Measurements from ENCODE around the gene WDR55.
"Not testable (repeated sequence)": the region's sequence is repeated elsewhere in the genome, so short reads cannot be mapped to it uniquely, and the experiment has no call there.

The WDR55 gene

DNA sequence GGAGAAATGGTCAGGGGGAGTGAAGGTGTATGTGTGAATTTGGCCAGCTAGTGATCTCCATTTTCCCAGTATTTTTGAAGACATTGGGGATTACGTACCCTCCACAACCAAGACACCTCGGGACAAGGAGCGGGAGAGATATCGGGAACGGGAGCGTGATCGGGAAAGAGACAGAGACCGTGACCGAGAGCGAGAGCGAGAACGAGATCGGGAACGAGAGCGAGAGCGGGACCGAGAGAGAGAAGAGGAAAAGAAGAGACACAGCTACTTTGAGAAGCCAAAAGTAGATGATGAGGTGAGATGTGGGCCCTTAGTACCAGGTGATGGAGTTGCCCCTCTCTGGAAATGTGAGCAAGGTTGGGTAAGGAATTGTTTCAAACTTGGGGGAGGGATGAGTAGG lies 5.8 kb upstream of the WDR55 start:
- H3K4me3 ChIP-seq (ENCODE audit: low read length), result no peak overlapping the region
- no peak for DNase-seq (ENCODE audit: low read depth)
- TF ChIP-seq, protein P1, sequence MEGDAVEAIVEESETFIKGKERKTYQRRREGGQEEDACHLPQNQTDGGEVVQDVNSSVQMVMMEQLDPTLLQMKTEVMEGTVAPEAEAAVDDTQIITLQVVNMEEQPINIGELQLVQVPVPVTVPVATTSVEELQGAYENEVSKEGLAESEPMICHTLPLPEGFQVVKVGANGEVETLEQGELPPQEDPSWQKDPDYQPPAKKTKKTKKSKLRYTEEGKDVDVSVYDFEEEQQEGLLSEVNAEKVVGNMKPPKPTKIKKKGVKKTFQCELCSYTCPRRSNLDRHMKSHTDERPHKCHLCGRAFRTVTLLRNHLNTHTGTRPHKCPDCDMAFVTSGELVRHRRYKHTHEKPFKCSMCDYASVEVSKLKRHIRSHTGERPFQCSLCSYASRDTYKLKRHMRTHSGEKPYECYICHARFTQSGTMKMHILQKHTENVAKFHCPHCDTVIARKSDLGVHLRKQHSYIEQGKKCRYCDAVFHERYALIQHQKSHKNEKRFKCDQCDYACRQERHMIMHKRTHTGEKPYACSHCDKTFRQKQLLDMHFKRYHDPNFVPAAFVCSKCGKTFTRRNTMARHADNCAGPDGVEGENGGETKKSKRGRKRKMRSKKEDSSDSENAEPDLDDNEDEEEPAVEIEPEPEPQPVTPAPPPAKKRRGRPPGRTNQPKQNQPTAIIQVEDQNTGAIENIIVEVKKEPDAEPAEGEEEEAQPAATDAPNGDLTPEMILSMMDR (IDR thresholded peaks at IDR 0.05; ENCODE audit: insufficient read depth, low read depth, low read length, missing control alignments), result no peak

DNA sequence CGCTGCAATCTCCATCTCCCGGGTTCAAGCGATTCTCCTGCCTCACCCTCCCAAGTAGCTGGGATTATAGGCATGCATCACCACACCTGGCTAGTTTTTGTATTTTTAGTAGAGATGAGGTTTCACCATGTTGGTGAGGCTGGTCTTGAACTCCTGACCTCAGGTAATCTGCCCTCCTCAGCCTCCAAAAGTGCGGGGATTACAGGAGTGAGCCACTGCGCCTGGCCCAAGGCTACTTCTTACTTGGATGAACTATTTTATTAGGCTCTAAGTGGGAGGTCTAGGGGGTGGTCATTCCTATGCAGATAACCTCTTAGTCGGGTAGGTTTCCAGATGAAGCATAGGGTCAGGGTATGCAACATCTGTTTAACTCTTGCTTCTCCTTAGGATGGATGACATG lies 4.3 kb upstream of the WDR55 start:
- H3K4me3 ChIP-seq (ENCODE audit: low read length); DNase-seq (ENCODE audit: low read depth): not testable (repeated sequence)

DNA sequence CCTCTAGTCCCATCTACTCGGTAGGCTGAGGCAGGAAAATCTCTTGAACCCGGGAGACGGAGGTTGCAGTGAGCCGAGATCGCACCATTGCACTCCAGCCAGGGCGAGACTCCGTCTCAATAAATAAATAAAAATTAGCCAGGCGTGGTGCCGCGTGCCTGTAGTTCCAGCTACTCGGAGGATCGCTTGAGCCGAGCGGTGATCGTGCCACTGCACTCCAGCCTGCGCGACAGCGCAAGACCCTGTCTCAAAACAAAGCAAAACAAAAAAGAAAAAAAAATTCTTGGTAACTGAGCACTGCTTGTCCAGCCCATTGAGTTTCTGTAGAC lies 710 bp upstream of the WDR55 start:
- TF ChIP-seq, protein P1 (IDR thresholded peaks at IDR 0.05; ENCODE audit: insufficient read depth, low read depth, low read length, missing control alignments), result no peak
- H3K4me3 ChIP-seq (ENCODE audit: low read length), result peak overlapping the region; percentile 96

DNA sequence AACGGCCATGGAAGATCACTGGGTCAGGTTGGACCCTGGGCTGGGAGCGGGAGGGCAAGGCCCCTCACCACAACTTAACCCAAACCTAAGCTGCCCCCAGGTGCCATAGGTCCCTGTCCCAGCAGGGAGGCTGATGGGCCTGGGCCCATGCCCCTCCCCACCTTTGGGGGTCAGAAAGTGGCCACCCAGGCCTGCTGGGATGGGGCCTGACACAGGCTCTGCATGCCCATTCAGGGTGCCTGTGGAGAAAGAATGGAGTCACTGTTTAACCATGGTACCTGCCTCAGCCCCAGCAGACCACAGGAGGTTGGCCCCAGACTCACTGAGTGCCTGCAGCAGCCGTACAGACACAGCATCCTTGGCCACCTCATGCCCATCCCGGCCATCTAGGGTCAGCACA lies 6.3 kb downstream of the WDR55 start:
- H3K4me3 ChIP-seq (ENCODE audit: low read length); DNase-seq (ENCODE audit: low read depth): not testable (repeated sequence)

More for the DNA sequence above, 710 bp upstream of the WDR55 start:
- no peak for DNase-seq (ENCODE audit: low read depth)

DNA sequence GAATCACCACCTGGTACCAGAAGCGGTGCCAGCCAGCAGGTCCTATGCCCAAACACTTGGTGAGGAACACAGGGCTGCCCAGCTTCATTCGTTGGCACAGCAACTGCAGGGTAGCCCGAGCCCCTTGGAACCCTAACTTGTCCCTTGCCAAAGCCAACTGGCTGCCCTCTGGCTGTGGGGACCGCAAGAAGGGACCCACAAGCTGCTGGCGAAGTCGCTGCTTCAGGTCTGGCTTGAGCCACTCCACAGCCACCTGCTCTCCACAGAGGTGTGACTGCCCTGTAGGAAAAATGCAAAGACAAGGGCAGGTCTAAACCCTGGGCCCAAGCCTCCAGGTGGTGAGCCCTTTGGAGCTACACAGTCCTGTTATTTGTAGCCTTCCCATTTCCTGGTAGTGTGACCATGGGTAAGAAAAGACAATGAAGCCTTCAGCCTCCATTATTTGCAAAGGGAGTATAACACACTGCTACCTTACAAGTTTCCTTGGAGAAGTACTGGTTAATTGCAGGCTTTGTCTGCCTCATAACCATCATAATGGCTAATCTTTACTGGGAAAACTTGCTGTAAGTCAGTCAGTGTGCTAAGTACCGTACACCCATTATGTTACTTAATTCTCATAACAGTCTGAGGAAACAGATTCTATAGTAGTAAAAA lies 6.9 kb downstream of the WDR55 start:
- no peak for DNase-seq (ENCODE audit: low read depth)
- TF ChIP-seq, protein P1 (IDR thresholded peaks at IDR 0.05; ENCODE audit: insufficient read depth, low read depth, low read length, missing control alignments), result no peak

DNA sequence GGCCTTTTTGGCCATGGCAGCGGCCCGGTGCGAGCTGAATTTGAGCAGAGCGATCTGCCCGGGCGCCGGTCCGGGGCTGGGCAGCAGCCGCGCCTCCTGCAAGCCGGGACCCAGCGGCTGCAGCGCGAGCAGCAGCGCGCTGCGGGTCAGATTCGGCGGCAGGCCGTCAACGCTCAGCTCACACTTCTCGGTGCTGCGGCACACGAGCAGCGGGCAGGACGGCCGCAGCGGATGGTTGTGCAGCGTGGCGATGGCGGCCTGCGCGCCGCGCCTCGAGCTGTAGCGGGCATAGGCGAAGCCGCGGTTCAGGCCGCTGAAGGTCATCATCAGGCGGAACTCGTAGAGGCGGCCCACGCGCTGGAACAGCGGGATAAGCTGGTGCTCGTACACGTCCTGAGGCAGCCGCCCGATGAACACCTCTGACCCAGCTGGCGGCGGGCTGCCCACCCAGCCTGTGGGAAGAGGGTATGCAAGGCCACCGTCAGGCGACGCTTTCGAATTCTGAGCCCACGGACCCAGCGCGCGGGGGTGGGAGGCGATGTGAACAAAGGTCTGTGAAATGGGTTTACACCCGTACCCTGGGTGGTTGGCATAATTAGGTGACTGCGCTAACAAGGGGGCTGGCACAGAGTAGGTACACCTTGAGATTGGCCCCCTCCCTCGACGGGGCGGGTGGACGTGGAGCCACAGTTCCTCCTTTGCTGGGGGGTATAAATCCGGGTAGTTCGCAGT lies 7.9 kb downstream of the WDR55 start:
- TF ChIP-seq, protein P1 (IDR thresholded peaks at IDR 0.05; ENCODE audit: insufficient read depth, low read depth, low read length, missing control alignments), result no peak
- DNase-seq (ENCODE audit: low read depth), result no peak
- H3K4me3 ChIP-seq (ENCODE audit: low read length), result no peak overlapping the region

More for the DNA sequence above, 6.9 kb downstream of the WDR55 start:
- H3K4me3 ChIP-seq (ENCODE audit: low read length), result no peak overlapping the region

DNA sequence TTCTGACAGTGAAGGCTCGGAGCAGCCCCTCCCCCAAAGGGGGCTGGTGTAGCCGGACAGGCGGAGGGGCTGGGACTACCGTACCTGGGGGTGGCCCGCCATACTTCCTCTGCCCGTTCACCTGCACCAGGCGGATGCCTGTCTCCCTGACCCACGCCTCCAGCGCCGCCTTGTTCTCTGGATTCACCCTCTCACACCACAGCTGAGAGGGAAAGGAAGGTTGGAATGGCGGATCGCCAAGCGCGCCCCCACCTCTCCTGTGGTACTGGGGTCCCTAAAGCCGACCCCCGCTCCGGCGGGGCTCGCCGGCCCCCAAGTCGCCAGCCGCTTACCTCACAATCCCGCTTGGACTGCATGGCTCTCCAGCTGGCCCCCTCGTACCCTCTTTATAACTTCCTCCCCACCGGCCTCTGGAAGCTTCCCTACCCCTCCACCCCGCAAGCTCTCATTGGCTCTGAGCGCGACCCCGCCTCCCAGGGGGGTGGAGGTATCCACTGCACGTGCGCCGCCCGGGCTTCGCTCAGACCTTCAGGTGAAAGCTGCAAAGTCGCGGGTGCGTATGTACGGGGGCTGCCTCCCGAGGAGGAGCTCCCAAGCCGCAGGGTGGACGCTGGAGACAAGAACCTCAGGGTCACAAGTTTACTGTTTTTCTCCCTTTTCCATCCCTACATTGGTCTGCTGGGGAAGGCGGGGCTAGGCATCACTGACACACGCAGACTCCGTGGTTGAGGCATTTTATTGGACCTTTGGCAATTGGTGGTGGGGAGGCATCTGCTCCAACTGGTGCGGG lies 8.7 kb downstream of the WDR55 start, which contains the start of gene DND1:
TSS of gene DND1 (minus strand) at position 390 of the 790 bp plus-strand sequence. CDS start at position 356, 34 bp downstream.
- DNase-seq (ENCODE audit: low read depth), result no peak
- H3K4me3 ChIP-seq (ENCODE audit: low read length), result no peak within 1 kb of the TSS
- TF ChIP-seq, protein P1 (IDR thresholded peaks at IDR 0.05; ENCODE audit: insufficient read depth, low read depth, low read length, missing control alignments), result no peak

Data from epithelial cell of esophagus (primary cell).